SU-DHL-6 (cell line): ENCODE data around the gene PHB1.

Source experiments
- CTCF ChIP-seq: fragments of 200-600 bp; sonication (generic); IDR thresholded peaks from one replicate; pipeline ENCODE4 v1.5.1; 2017; ENCODE audit warnings: antibody characterized with exemption, mild to moderate bottlenecking, low read length, moderate library complexity; ENCODE audit not compliant: insufficient read depth, poor library complexity, severe bottlenecking
- EZH2phosphoT487 ChIP-seq: fragments of 200-600 bp; sonication (generic), shearing (Covaris generic); conservative IDR thresholded peaks from 2 replicates; pipeline ENCODE4 v1.6.1; 2018; ENCODE audit warnings: mild to moderate bottlenecking, antibody characterized with exemption, low read length, moderate library complexity, mixed read lengths

- no peak for TF ChIP-seq CTCF
- no peak for TF ChIP-seq EZH2phosphoT487
These were observed 33.1 kb upstream of the PHB1 start for GRCh38 chr17:49447628-49448302.
